H1 (cell line): ENCODE results near the gene SPATS2L.

Source experiments
- BRCA1 ChIP-seq: IDR thresholded peaks from 2 replicates; pipeline ENCODE4 v1.6.1; 2012; ENCODE audit warnings: low read depth, low read length, improper control_type of control experiment
- RBBP5 ChIP-seq: IDR thresholded peaks from 2 replicates; pipeline ENCODE4 v1.7.1; 2012; ENCODE audit warnings: low read depth, mild to moderate bottlenecking, inconsistent platforms, low read length, moderate library complexity, borderline replicate concordance
- RFX5 ChIP-seq: IDR thresholded peaks from 2 replicates; pipeline ENCODE4 v1.6.1; 2011; ENCODE audit warnings: low read depth, low read length, improper control_type of control experiment, borderline replicate concordance
- RNF2 ChIP-seq: fragments of 200-900, 300-1000 bp; sonication (generic); IDR thresholded peaks from 2 replicates; pipeline ENCODE4 v1.7.1; 2016; ENCODE audit warnings: borderline replicate concordance, low read depth, mild to moderate bottlenecking, antibody characterized with exemption, low read length; ENCODE audit not compliant: poor library complexity, severe bottlenecking; ENCODE audit errors: missing control alignments
- RXRA ChIP-seq: IDR thresholded peaks from 2 replicates; pipeline ENCODE4 v1.6.1; 2011; ENCODE audit warnings: low read depth, mild to moderate bottlenecking, low read length, moderate library complexity; ENCODE audit not compliant: insufficient read depth
- SUZ12 ChIP-seq: fragments of 200-600 bp; sonication (generic); IDR thresholded peaks from 2 replicates; pipeline ENCODE4 v1.6.1; 2012; ENCODE audit warnings: mild to moderate bottlenecking, inconsistent platforms, low read length, moderate library complexity, mixed read lengths
- TAF1 ChIP-seq: IDR thresholded peaks from 2 replicates; pipeline ENCODE4 v1.6.1; 2011; ENCODE audit warnings: mild to moderate bottlenecking, low read depth, low read length
- TEAD4 ChIP-seq: IDR thresholded peaks from 2 replicates; pipeline ENCODE4 v1.6.1; 2012; ENCODE audit warnings: low read depth, low read length, inconsistent platforms, mixed read lengths
- TF ChIP-seq, protein P1 (sequence below), 3 experiments: IDR thresholded peaks; 1 replicate in 2 of 3; 2 replicates in 1 of 3; pipeline versions ENCODE4 v1.5.1 to v1.6.1; 2011; ENCODE audit warnings: low read length in 3 of 3, mild to moderate bottlenecking in 3 of 3, inconsistent platforms in 2 of 3, low read depth in 1 of 3, moderate library complexity in 1 of 3; ENCODE audit not compliant: insufficient read depth in 1 of 3; ENCODE audit errors: control extremely low read depth in 1 of 3
- TF ChIP-seq, protein P2 (sequence below): IDR thresholded peaks from 2 replicates; pipeline ENCODE4 v1.6.1; 2011; ENCODE audit warnings: low read length, improper control_type of control experiment
- TF ChIP-seq, protein P3 (sequence below): IDR thresholded peaks from 2 replicates; pipeline ENCODE4 v1.6.1; 2012; ENCODE audit warnings: inconsistent platforms

DNA sequence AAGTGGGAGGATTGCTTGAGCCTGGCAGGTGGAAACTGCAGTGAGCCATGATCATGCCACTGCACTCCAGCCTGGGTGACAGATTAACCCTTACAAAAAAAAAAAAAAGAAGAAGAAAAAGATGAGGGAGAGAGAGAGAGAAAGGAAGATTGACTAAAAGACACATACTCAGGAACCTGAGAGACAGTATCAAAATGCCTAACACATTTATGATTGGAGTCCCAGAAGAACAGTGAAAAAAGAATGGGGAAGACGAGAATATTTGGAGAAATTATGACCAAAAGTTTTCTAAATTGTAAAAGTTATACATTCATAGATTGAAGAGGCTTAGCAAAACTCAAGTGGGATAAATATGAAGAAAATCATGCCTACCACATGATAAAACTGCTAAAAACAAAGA, 19.9 kb upstream of the SPATS2L start:
- no peak for TF ChIP-seq RFX5
- TF ChIP-seq, protein P1, sequence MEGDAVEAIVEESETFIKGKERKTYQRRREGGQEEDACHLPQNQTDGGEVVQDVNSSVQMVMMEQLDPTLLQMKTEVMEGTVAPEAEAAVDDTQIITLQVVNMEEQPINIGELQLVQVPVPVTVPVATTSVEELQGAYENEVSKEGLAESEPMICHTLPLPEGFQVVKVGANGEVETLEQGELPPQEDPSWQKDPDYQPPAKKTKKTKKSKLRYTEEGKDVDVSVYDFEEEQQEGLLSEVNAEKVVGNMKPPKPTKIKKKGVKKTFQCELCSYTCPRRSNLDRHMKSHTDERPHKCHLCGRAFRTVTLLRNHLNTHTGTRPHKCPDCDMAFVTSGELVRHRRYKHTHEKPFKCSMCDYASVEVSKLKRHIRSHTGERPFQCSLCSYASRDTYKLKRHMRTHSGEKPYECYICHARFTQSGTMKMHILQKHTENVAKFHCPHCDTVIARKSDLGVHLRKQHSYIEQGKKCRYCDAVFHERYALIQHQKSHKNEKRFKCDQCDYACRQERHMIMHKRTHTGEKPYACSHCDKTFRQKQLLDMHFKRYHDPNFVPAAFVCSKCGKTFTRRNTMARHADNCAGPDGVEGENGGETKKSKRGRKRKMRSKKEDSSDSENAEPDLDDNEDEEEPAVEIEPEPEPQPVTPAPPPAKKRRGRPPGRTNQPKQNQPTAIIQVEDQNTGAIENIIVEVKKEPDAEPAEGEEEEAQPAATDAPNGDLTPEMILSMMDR (IDR thresholded peaks at IDR 0.05; ENCODE audit: control extremely low read depth in 1 of 3, insufficient read depth in 1 of 3, low read depth in 1 of 3, low read length in 3 of 3): no peak
- TF ChIP-seq, protein P2, sequence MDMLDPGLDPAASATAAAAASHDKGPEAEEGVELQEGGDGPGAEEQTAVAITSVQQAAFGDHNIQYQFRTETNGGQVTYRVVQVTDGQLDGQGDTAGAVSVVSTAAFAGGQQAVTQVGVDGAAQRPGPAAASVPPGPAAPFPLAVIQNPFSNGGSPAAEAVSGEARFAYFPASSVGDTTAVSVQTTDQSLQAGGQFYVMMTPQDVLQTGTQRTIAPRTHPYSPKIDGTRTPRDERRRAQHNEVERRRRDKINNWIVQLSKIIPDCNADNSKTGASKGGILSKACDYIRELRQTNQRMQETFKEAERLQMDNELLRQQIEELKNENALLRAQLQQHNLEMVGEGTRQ: no peak
- no peak for TF ChIP-seq RNF2
- no peak for TF ChIP-seq TEAD4
- no peak for TF ChIP-seq TAF1
- no peak for TF ChIP-seq SUZ12
- TF ChIP-seq BRCA1: no peak
- TF ChIP-seq RXRA: no peak
- TF ChIP-seq RBBP5: no peak
- TF ChIP-seq, protein P3, sequence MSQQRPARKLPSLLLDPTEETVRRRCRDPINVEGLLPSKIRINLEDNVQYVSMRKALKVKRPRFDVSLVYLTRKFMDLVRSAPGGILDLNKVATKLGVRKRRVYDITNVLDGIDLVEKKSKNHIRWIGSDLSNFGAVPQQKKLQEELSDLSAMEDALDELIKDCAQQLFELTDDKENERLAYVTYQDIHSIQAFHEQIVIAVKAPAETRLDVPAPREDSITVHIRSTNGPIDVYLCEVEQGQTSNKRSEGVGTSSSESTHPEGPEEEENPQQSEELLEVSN: no peak
